Loucy (cell line): ENCODE results near the gene PANX2.

Experiments used
- H2AFZ ChIP-seq: fragments of 200-600 bp; sonication (generic); 2 replicates; pipeline ENCODE4 v1.6.0; 2016; ENCODE audit warnings: antibody characterized with exemption, mild to moderate bottlenecking, low read length, moderate library complexity
- H3F3A ChIP-seq: fragments of 200-600 bp; 2 replicates; pipeline ENCODE4 v1.6.0; 2016; ENCODE audit warnings: antibody characterized with exemption, low read depth, mild to moderate bottlenecking
- H3K27me3 ChIP-seq: fragments of 200-600 bp; sonication (generic); 2 replicates; pipeline ENCODE4 v1.6.1; 2014; ENCODE audit warnings: low read length, mild to moderate bottlenecking; ENCODE audit not compliant: insufficient read depth, poor library complexity, severe bottlenecking
- H3K36me3 ChIP-seq: fragments of 200-600 bp; sonication (generic); 2 replicates; pipeline ENCODE4 v1.6.1; 2016; ENCODE audit warnings: low read length; ENCODE audit not compliant: insufficient read depth
- H3K4me1 ChIP-seq: fragments of 200-600 bp; sonication (generic); 2 replicates; pipeline ENCODE4 v1.5.1; 2014; ENCODE audit warnings: low read length, mild to moderate bottlenecking; ENCODE audit not compliant: insufficient read depth, poor library complexity, severe bottlenecking
- H3K4me2 ChIP-seq: fragments of 200-600 bp; sonication (generic); 2 replicates; pipeline ENCODE4 v1.6.0; 2014; ENCODE audit warnings: antibody characterized with exemption, low read length, low read depth, mild to moderate bottlenecking; ENCODE audit not compliant: poor library complexity, severe bottlenecking
- H3K4me3 ChIP-seq: fragments of 200-600 bp; sonication (generic); 2 replicates; pipeline ENCODE4 v1.5.1; 2014; ENCODE audit warnings: low read length, mild to moderate bottlenecking, mixed read lengths; ENCODE audit not compliant: poor library complexity, severe bottlenecking
- H3K79me2 ChIP-seq: fragments of 200-600 bp; sonication (generic); 2 replicates; pipeline ENCODE4 v1.6.1; 2014; ENCODE audit warnings: low read length; ENCODE audit not compliant: insufficient read depth
- H3K9ac ChIP-seq: fragments of 200-600 bp; sonication (generic); 2 replicates; pipeline ENCODE4 v1.6.0; 2014; ENCODE audit warnings: mild to moderate bottlenecking, low read depth, low read length, moderate library complexity; ENCODE audit not compliant: poor library complexity, severe bottlenecking
- H3K9me2 ChIP-seq: fragments of 200-600 bp; sonication (generic); replicated peaks from 2 replicates; pipeline ENCODE4 v1.6.1; 2016; ENCODE audit warnings: low read depth, low read length, mixed read lengths
- H3K9me3 ChIP-seq: fragments of 200-600 bp; sonication (generic); 2 replicates; pipeline ENCODE4 v1.6.1; 2014; ENCODE audit warnings: mild to moderate bottlenecking, antibody characterized with exemption, low read length, low read depth; ENCODE audit not compliant: insufficient read depth
- H4K20me1 ChIP-seq: fragments of 200-600 bp; sonication (generic); 2 replicates; pipeline ENCODE4 v1.6.0; 2014; ENCODE audit warnings: antibody characterized with exemption, low read length, mild to moderate bottlenecking; ENCODE audit not compliant: insufficient read depth, poor library complexity, severe bottlenecking
- CTCF ChIP-seq: fragments of 200-600 bp; sonication (generic); conservative IDR thresholded peaks from 2 replicates; pipeline ENCODE4 v1.5.1; 2014; ENCODE audit warnings: mild to moderate bottlenecking, antibody characterized with exemption, low read length
- EZH2phosphoT487 ChIP-seq: fragments of 200-600 bp; IDR thresholded peaks from 2 replicates; pipeline ENCODE4 v1.6.1; 2018; ENCODE audit warnings: antibody characterized with exemption, mild to moderate bottlenecking, moderate library complexity, borderline replicate concordance

PANX2 gene

DNA sequence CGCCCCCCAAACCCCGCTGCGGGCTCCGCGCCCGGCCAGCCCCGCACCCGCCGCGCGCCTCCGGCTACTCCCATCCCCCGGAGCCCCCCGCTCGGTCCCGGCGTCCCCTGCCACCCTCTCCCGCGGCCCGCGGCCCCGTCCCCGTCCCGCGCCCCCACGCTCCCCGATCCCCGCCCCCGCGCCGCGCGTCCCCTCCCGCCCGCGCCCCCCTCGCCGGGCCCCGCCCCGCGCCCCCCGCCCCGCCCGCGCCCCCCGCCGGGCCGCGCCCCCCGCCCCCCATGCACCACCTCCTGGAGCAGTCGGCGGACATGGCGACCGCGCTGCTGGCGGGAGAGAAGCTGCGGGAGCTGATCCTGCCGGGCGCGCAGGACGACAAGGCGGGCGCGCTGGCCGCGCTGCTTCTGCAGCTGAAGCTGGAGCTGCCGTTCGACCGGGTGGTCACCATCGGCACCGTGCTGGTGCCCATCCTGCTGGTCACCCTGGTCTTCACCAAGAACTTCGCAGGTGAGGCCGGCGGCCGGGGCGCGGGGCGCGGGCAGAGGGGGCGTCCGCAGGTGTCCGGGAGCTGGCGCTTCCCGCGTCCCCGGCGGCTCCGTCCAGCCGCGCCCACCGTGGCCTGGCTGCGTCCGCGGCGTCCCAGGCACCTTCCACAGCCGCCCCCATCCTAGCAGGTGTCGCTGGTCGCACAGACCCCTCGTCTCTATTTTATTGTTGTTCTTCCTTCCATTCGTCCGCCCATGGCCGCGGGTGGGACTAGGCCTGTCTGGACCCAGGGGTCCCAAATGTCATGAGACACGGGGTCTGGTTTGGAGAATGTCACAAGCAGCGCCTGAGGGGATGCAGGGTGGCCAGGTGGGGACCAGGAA is at the start of gene PANX2:
TSS of gene PANX2 (plus strand) at position 279 of the 866 bp plus-strand sequence. CDS start at position 279, 0 bp downstream.
- Histone ChIP-seq H2AFZ (no peak within 1 kb of the TSS), H3K36me3 (no peaks in the 10 kb centered on the region), H4K20me1 (no peaks in the 10 kb centered on the region), H3K79me2 (no peaks in the 10 kb centered on the region), H3K4me2 (no peak within 1 kb of the TSS), H3K9me2 (no peaks in the 10 kb centered on the region), H3F3A (no peaks in the 10 kb centered on the region), H3K9me3 (no peaks in the 10 kb centered on the region), H3K9ac (no peak within 1 kb of the TSS), H3K4me1 (no peaks in the 10 kb centered on the region), H3K4me3 (no peak within 1 kb of the TSS), H3K27me3 (no peaks in the 10 kb centered on the region)
- TF ChIP-seq CTCF (no peak), EZH2phosphoT487 (no peak)

GRCh38 chr22:50121202-50121740 is 49.3 kb upstream of the PANX2 start:
- Histone ChIP-seq H3K4me2 (no peak overlapping the region), H4K20me1 (no peaks in the 10 kb centered on the region), H2AFZ (no peak overlapping the region), H3K36me3 (no peaks in the 10 kb centered on the region), H3K4me3 (no peak overlapping the region), H3K4me1 (no peaks in the 10 kb centered on the region), H3F3A (no peaks in the 10 kb centered on the region), H3K9me2 (no peaks in the 10 kb centered on the region), H3K9ac (no peak overlapping the region), H3K27me3 (no peaks in the 10 kb centered on the region), H3K79me2 (no peaks in the 10 kb centered on the region), H3K9me3 (no peaks in the 10 kb centered on the region)
- TF ChIP-seq EZH2phosphoT487 (no peak), CTCF (no peak)

- TF ChIP-seq CTCF (no peak), EZH2phosphoT487 (no peak)
- H2AFZ ChIP-seq = no peak overlapping the region
- H3K9me2 ChIP-seq = no peaks in the 10 kb centered on the region
- H3K36me3 ChIP-seq = no peaks in the 10 kb centered on the region
- no peak overlapping the region for H3K4me3 ChIP-seq
- H3F3A ChIP-seq = no peaks in the 10 kb centered on the region
- H3K4me2 ChIP-seq = no peak overlapping the region
- H3K27me3 ChIP-seq = no peaks in the 10 kb centered on the region
- no peaks in the 10 kb centered on the region for H3K4me1 ChIP-seq
- no peaks in the 10 kb centered on the region for H3K79me2 ChIP-seq
- no peak overlapping the region for H3K9ac ChIP-seq
- H3K9me3 ChIP-seq = no peaks in the 10 kb centered on the region
- no peaks in the 10 kb centered on the region for H4K20me1 ChIP-seq
Measured at GRCh38 chr22:50123119-50123518, 47.4 kb upstream of the PANX2 start.
